22Rv1 (cell line): ENCODE results near the gene PLEKHO1.
"Not testable (repeated sequence)": the region's sequence is repeated elsewhere in the genome, so short reads cannot be mapped to it uniquely, and the experiment has no call there.

Experiments
- H3K27ac ChIP-seq: fragments of 450-650 bp; 2 replicates; pipeline ENCODE4 v1.5.1; 2017
- CTCF ChIP-seq: fragments of 450-650 bp; IDR thresholded peaks from 2 replicates; pipeline ENCODE4 v1.5.1; 2017; ENCODE audit warnings: mild to moderate bottlenecking
- ZFX ChIP-seq: fragments of 450-650 bp; IDR thresholded peaks from 2 replicates; pipeline ENCODE4 v1.6.1; 2017; ENCODE audit warnings: antibody characterized with exemption, borderline replicate concordance

The PLEKHO1 gene

DNA sequence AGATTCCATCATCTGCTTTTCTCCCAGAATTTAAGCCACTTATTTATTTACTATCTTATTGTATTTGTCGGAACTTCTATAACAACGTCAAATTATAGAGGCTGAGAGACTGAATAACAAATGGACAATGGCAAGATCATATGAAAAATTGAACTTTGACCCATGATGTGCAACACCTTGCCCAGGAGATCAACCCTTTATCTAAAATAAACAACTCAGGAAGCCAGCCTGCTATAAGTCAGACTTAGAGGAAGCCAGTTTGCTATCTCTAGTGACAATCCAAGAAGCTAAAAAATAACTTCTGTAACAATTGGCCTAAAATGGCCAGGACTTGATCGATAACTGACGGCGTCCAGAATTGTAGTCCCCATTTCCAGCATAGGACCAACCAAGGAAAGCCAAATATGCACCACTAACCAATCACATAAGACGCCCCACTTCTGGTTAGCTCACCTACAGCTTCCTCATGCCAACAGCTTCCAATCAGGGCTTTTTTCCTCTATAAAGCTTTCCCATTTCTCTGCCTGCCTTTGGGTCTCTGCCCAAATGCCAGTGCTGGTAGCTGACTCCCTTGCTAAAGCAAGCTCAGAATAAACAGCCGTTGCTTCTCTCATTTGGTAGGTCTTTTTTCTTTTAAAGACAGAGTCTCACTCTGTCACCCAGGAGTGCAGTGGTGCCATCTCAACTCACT is 57.7 kb downstream of the PLEKHO1 start:
- no peak overlapping the region for H3K27ac ChIP-seq
- TF ChIP-seq ZFX: no peak
- TF ChIP-seq CTCF: no peak

GRCh38 chr1:150208460-150208859 is 58.7 kb downstream of the PLEKHO1 start:
- H3K27ac ChIP-seq: not testable (repeated sequence)
